DMS 273 (cell line): ENCODE results near the gene NEK11.
A peak's percentile ranks its signal among the peaks of the same experiment; 100 is the strongest.
"Not testable (repeated sequence)": the region's sequence is repeated elsewhere in the genome, so short reads cannot be mapped to it uniquely, and the experiment has no call there.

ENCODE experiments used
- DNase-seq: peaks from one replicate; lab custom pipeline; 2025; ENCODE audit not compliant: unreplicated experiment; lab: John Stamatoyannopoulos, UW

NEK11 gene

DNA sequence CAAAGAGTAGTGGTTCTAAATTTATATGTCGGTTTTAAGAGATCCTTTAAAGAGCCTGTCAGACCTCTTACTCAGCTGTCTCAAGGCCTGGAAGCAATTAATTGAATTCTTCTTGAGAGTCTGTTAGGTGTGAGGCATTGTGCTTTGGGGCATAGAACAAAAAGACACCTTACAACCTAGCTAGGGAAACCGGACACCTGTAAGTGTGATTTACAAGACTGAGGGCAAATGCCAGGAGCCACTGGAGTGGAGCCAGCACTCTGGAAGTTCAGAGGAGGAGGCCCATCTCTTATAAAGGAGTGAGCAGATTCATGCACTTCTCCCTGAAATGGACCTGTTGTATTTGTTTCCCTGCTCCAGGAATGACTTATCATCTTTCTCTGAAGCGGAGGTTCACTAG lies 257.2 kb downstream of the NEK11 start:
- DNase-seq = peak; percentile 21

DNA sequence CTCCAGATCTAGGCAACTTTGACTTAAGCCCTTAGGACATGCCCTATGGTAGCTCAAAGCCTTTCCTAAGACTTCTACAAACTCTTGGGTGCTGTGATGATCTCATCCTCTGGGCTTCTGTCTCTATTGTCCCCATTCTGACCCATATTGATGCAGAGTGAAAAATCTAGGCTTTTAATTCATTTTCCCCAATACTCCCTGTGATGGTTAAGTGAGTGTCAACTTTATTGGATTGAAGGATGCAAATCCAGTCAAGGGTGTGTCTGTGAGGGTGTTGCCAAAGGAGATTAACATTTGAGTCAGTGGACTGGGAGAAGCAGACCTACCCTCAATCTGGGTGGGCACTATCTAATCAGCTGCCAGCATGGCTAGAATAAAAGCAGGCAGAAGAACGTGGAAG lies 257.6 kb downstream of the NEK11 start:
- no peak for DNase-seq

DNA sequence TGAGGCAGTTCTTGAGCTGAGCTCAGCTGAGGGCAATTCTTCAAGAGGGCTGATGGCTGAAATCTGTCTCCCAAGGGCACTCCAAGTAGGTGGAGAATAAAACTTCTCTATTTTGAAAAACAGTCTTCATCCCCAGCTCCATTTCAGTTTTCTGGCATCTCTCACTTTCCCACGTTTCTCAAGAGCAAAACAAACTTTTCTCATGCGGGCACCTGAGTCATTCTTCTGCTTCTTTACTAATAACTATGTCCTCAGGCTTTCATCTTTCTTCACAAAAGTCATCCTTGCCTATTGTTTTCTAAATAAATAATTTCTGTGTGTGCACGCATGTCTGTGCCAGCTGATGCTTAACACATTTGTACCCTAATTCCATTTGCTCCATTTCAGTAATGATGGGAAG lies 258.8 kb downstream of the NEK11 start:
- no peak for DNase-seq

DNA sequence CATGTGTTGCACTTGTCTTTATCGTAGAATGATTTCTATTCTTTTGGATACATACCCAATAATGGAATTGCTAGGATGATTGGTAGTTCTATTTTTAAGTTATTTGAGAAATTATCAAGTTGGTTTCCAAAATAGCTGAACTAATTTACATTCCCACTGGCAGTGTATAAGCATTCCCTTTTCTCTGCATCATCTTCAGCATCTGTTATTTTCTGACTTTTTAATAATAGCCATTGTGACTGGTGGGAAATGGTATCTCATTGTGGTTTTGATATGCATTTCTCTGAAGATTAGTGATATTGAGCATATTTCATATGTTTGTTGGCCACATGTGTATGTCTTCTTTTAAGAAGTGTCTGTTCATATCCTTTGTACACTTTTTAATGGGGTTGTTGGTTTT lies 273.2 kb downstream of the NEK11 start:
- no peak for DNase-seq

DNA sequence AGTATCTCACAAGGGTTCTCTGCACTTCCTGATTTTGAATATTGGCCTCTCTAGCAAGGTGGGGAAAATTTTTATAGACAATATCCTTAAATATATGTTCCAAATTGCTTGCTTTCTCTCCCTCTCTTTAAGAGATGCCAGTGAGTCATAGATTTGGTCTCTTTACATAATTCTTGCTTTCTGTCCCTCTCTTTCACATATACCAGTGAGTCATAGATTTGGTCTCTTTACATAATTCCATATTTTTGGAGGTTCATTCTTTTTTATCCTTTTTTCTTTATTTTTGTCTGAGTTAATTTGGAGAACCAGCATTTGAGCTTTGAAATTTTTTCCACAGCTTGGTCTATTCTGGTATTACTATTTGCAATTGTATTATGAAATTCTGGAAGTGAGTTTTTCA lies 277.2 kb downstream of the NEK11 start:
- DNase-seq = no peak

DNA sequence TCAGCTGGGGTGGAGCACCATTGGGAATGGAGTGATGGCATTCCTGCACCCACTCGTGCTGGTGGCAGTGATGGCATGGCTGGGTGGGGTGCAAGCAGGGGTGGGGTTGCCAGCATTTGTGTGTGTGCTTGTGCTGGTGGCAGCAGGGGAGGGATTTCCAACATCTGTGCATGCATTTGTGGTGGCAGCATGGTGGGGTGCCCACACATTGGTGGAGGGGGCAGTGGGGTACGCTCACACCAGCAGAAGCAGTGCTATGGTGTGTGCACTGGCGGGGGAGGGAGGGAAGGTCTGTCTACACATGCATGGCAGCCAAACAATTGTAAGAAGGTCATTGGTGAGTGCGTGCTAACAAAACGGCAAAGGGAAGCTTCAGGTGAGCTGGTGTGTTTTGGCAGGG lies 278.2 kb downstream of the NEK11 start:
- DNase-seq = no peak

DNA sequence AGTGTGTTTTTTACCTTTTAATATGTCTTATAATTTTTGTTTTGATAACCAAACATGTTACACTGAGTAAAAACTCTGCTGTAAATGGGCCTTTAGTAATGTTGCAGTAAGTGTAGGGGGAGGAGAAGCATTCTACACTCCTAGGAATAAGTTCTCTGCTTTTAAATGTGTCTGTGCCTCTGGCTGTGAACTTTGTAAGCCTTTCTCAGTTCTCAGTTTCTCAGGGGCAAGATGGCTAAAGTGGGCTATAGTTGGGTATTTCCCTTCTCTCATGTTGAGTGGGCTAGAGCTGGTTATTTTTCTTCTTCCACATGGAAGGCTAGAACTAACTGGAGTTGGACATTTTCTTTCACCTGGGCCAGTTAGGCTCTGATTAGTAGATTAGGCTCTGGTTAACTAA lies 279.6 kb downstream of the NEK11 start:
- DNase-seq = no peak

DNA sequence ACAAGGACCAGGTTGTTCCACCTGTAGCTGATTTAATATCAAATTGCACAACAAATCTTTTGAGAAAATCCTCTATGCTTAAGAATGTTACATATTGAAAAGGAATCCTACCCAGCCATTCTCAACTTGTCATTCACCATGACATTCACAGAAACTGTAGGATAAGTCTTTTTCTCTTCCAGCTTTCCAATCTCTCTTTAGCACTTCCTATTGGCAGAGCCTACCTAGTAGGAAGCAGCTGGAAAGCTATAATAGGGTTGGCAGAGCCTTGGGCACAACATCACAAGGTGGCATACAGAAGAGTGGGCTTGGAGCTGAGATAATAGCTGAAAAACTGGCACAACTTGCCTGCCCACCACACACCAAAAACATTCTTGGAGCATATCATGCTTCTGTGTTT lies 287.6 kb downstream of the NEK11 start:
- no peak for DNase-seq

DNA sequence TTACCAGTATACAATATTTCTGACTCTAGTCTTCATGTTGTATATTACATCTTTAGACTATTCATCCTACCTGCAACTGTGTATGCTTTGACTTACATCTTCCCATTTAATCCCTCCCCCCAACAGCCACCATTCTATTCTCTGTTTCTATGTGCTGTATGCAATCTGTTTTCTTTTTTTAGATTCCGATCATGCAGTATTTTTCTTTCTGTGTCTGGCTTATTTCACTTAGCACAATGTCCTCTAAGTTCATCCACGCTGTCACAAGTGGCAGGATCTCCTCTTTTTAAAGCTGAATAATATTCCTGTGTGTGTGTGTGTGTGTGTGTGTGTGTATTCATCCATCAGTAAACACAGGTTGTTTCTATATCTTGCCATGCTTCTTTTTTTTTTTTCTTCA lies 288.5 kb downstream of the NEK11 start:
- DNase-seq = no peak

DNA sequence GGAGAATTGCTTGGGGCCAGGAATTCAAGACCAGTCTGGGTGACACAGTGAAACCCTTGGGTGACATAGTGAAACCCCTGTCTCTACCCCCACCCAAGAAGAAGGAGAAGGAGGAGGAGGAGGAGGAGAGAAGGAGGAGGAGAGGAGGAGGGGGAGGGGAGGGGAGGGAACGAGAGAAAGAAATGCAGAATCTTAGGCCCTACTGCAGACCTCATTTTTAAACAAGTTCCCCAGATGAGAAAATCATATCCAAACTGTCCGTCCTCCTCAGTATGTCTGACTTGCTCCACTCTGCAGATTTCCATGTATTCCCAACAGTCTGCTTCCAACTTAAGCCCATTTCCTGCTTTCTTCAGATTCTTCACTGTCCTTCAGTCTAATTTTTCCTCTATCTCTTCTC lies 291.0 kb downstream of the NEK11 start:
- no peak for DNase-seq

DNA sequence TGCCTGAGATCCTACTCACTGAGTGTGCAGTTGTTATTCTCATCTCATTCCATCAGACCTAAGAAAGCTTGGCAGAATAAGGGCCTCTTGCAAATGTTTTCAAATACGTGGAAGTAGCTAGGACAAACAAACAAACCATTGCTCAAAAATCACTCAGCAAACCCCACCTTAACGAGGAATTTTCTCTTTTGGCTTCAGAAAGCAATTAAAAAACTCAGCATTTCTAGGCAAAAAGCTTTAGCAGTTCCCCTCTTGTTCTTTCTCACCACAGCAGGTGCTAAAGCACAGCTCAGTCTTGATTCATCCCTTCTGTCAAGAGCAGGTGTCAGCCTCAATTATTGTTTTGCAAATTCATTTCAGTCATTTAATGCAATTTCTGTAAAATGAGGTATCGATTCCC lies 296.3 kb downstream of the NEK11 start:
- DNase-seq = no peak

DNA sequence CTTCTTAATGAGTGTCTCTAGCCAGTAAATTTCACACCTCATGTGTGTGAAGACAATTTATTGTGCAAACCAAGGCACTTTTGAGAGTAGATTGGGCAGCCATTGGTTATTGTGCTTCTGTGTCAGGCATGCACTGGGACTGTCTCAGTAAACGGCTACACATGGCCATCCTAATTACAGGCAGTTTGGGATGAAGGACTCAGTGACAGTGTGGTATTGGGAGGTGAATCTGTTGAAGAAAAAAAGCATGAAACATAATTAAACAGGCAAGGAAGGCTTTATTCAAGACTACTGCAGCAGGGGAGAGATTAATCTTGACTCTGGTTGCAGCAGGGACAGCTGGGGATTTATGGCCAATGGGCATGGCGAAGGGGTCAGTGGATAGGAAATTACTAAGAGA lies 297.1 kb downstream of the NEK11 start:
- DNase-seq = no peak

DNA sequence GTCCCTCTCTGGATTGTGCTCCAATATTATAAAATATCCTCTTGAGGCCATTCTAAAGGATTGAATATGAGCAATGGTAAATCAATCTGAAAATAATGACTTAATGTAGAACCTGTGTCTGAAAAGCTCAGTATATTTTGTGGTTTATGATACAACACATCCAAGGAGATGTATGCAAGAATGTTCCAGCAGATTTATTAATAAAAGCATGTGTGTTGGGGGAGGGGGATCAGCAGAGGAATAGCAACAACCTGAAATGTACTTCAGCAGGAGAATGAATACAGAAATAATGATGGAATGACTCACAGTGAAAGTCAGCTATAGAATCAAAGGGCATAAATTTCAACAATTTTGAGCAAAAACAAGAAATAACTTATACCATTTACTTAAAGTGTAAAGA lies 298.2 kb downstream of the NEK11 start:
- no peak for DNase-seq

DNA sequence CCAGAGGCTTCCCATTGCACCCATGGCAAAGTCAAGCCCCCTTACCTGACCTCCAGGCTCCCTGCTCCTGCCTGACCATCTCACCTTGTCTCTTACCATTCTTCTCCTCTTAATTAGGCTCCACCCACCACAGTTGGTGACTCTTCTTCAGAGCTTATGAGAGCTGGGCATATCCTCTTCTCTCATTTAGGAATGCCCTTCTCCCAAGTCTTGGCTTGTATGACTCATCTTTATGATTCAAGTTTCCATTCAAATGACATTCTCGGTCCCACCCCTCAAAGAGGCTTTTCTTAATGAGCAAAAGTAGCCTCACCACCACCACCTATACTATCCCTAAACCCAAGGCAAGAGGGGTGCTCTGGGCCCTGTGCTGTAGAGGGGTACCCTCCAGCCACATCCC lies 299.6 kb downstream of the NEK11 start:
- DNase-seq = no peak

DNA sequence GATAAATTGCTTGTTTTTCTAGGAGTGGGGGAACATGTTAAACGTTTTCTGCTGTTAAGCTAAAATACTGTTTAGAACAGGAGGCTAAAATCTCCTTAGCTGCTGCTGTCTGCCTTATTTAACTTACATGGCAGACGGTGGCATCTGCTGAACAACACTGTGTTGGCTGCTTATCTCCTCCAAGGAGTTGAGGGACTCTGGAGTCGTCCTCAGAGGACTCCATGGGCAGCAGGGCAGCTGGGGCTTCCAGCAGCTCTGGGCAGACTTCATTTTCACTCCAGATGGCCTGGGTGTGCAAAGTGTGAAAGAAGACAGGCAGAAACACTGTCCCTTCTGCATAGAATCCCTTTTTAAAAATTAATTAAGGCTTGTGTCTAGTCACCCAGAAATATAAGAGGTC lies 302.0 kb downstream of the NEK11 start:
- peak; percentile 86 for DNase-seq

DNA sequence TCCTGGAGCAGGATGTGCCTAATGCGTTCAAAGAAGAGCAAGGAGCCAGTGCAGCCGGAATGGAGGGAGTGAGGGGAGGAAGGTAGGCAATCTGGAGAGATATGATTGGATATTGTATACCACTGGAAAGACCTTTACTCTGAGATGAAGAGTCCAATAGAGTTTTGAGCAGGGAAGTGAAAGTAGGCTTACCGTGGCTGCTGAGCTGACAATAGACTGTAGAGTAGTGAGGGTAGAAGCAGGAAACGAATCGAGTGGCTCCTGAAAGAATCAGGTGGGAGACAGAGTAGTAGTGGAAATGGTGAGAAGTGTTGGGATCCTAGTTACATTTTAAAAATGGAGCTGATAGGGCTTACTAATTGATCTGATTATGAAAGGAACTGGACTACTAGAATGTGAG lies 303.1 kb downstream of the NEK11 start:
- no peak for DNase-seq

DNA sequence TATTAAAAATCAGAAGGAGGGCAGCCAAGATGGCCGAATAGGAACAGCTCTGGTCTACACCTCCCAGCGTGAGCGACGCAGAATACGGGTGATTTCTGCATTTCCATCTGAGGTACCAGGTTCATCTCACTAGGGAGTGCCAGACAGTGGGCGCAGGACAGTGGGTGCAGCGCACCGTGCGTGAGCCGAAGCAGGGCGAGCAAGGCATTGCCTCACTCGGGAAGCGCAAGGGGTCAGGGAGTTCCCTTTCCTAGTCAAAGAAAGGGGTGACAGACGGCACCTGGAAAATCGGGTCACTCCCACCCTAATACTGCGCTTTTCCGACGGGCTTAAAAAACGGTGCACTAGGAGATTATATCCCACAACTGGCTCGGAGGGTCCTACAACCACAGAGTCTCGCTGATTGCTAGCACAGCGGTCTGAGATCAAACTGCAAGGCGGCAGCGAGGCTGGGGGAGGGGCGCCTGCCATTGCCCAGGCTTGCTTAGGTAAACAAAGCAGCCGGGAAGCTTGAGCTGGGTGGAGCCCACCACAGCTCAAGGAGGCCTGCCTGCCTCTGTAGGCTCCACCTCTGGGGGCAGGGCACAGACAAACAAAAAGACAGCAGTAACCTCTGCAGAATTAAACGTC lies 304.9 kb downstream of the NEK11 start:
- DNase-seq = not testable (repeated sequence)

DNA sequence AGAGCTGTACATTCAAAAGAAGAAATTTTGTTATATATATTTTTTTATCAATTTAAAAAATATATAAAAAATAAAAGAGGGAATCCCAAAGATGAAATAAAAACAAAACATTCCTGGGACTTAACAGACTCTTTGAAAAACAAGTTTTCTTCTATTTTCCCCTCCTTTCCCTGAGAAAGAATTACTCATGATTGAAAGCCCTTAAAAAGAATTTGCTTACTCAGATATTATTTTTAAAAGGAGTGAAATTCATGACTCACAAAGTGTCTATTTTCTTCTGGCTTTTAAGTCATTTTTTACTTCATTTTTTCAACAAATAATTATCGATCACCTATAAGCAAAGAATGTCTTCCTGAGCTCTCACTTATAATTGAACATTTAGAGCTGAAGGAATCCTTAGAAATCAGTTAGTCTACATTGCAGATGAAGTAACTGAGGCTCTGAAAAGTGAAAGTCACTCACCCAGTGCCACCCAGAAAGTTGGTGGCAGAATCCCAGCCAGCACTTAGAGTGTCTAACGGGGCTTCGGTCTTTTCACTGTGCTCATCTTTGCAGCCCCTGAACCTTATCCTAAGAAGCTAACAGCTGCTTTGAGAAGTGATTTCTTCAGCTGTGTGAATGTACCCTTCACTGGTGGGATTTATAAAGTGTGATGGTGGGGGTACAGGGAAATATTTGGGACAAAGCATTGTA lies 312.4 kb downstream of the NEK11 start:
- DNase-seq = no peak

DNA sequence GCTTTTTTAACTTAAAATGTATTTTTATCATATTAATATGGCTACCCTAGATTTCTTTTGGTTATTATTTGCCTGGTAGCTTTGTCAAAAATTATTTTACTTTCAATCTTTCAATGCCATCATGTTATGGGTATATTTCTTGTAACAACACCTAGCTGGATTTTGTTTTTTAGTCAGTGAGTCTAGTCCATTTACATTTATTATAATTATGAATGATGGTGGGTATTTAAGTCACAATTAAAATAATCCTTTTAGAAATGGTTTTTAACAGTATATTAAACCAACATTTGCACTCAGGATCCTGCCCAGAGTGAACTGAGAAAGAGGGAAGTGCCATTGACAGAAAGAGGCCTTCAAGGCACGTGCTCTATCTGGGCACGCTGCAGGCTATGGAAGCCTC lies 315.1 kb downstream of the NEK11 start:
- DNase-seq = no peak

DNA sequence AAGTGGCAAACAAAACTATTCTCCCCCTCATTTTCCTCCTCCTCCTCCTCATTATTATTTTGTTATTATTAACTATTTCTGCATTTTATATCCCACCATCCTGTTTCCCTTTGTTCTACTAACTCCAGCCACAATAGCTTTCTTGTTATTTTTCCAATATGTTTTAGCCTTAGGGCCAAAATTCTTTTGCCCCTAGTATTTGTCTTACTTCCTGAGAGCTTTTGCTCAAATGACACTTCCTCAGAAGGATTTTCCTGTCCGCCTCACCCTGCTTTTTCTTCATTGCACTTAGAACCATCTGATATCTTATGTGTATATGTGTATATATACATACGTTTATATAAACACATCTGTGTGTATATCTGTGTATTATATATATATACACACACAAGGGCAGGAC lies 322.2 kb downstream of the NEK11 start:
- DNase-seq = no peak

DNA sequence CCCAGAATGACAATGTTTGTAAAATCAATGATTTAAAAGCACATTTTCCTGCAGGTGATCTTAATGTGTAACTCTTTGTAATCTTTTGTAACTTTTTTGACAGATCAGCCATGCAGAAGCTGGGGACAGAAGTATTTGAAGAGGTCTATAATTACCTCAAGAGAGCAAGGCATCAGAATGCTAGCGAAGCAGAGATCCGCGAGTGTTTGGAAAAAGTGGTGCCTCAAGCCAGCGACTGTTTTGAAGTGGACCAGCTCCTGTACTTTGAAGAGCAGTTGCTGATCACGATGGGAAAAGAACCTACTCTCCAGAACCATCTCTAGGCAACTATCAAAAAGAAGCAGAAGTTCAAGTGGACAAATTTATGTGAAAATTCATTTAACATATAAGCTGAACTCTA lies 322.8 kb downstream of the NEK11 start:
- DNase-seq = no peak

DNA sequence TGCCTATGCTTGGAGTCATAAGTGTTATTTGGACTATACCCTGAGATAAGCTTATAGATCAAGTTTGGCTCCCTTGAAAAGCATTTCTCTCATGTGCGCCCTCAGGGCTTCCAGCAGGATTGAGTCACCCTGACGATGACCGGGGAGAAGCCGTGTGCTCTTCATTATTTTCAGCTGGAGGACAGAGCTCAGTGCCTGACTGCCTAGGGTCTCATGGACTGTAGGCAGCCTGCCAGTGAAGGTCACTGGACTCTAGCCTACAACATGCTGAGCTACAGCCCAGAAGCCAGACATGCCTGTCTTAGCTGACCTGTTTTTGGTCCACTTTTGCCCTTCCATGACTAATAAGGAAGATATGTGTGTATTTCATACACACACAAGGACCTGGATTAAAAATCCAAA lies 323.3 kb downstream of the NEK11 start:
- no peak for DNase-seq

DNA sequence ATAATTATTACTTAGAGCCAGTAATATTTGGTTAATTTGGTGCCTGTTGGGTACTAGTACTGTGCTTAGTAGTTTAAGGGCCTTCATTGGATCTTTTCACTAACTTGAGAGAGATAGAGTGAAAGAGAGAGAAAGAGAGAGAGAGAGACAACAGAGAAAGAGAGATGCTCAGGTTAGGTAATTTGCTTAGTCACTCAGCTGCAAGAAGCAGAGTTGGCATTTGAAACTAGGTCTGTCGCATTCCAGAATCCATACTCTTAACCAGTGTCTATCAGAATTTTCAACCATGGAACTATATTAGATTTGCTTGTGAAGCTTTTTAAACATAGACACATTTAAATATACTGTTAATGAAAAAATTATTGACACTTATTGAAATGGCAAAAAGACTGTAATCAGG lies 323.8 kb downstream of the NEK11 start:
- no peak for DNase-seq
